Keratinocyte (primary cell): Measurements from ENCODE around the gene FGD2.

Experiments used
- CTCF ChIP-seq, 3 experiments: IDR thresholded peaks in 1 of 3; conservative IDR thresholded peaks in 1 of 3; optimal IDR thresholded peaks in 1 of 3; 2 replicates in 2 of 3; 3 replicates in 1 of 3; pipeline versions ENCODE3 to v1.5.1; 2011; ENCODE audit warnings: low read length in 3 of 3, mild to moderate bottlenecking in 3 of 3, moderate library complexity in 2 of 3, control low read depth in 1 of 3, inconsistent platforms in 1 of 3; ENCODE audit not compliant: insufficient read depth in 2 of 3; ENCODE audit errors: extremely low read depth in 1 of 3
- EZH2 ChIP-seq: IDR thresholded peaks from one replicate; pipeline ENCODE4 v1.6.1; 2012; ENCODE audit warnings: inconsistent platforms, mild to moderate bottlenecking, low read length, moderate library complexity

DNA sequence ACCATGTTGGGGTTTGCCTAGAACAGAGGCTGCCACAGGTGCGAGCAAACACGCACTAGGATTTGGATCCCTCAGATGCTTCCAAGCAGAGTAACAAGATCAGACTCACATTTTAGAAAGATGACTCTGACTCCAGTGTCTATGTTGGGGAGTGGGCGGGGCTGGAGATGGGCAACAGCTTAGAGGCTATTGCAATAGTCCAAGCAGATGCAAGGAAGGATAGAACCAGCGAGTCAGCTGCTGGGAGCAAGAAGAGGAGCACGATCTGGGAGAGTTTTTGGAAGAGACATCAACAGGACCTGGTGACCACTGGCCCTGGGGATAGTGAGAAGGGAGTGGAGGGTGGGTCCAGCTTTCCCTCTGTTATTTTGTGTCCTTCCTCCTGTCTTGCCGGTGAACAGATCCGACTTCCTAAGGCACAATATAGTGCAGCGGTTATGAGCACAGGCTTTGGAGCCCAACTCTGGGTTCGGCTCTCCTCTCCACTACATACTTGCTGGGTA is 52.7 kb downstream of the FGD2 start:
- no peak for TF ChIP-seq CTCF (optimal IDR thresholded peaks at IDR 0.05 in 1 of 3, IDR thresholded peaks at IDR 0.05 in 1 of 3, conservative IDR thresholded peaks at IDR 0.05 in 1 of 3; ENCODE audit: extremely low read depth in 1 of 3, insufficient read depth in 2 of 3, low read length in 3 of 3)
- TF ChIP-seq EZH2, result no peak
